HG03097 (cell line): ENCODE measurements around the gene CLIC3.

ENCODE experiments used
- ATAC-seq: cut with Tn5 transposase; IDR thresholded peaks from one replicate; pipeline ENCODE4 v1.9.1; 2021; ENCODE audit not compliant: unreplicated experiment, low FRiP score

The CLIC3 gene

GRCh38 chr9:136983656-136984314 is 12.6 kb downstream of the CLIC3 start:
- no peak for ATAC-seq

- no peak for ATAC-seq
These were observed 13.2 kb downstream of the CLIC3 start for GRCh38 chr9:136983167-136983566.

- ATAC-seq, result no peak
These were observed 13.9 kb downstream of the CLIC3 start, which contains the start of gene LCNL1 for GRCh38 chr9:136982232-136983051. LCNL1 (plus strand) TSS chr9:136982993; CDS start chr9:136983587, 594 bp downstream.

GRCh38 chr9:136981588-136982231 is 14.7 kb downstream of the CLIC3 start:
- ATAC-seq, result no peak

GRCh38 chr9:136980669-136981478 is 15.5 kb downstream of the CLIC3 start:
- ATAC-seq, result no peak

GRCh38 chr9:136979769-136980587 is 16.4 kb downstream of the CLIC3 start:
- ATAC-seq, result no peak

- no peak for ATAC-seq
These were observed 17.4 kb downstream of the CLIC3 start for GRCh38 chr9:136978865-136979544.

GRCh38 chr9:136978073-136978864 is 18.1 kb downstream of the CLIC3 start:
- no peak for ATAC-seq

GRCh38 chr9:136977649-136978072 is 18.7 kb downstream of the CLIC3 start:
- no peak for ATAC-seq

- no peak for ATAC-seq
These were observed 19.1 kb downstream of the CLIC3 start, which contains the start of gene PTGDS for GRCh38 chr9:136977223-136977622. PTGDS (plus strand) TSS chr9:136977504; CDS start chr9:136977579, 75 bp downstream.

GRCh38 chr9:136975644-136976043 is 20.7 kb downstream of the CLIC3 start:
- no peak for ATAC-seq

GRCh38 chr9:136974817-136975535 is 21.4 kb downstream of the CLIC3 start:
- no peak for ATAC-seq

GRCh38 chr9:136973618-136974617 is 22.4 kb downstream of the CLIC3 start:
- no peak for ATAC-seq

GRCh38 chr9:136972743-136973142 is 23.6 kb downstream of the CLIC3 start:
- no peak for ATAC-seq

- no peak for ATAC-seq
These were observed 24.0 kb downstream of the CLIC3 start for GRCh38 chr9:136972335-136972734.

- ATAC-seq, result no peak
These were observed 24.6 kb downstream of the CLIC3 start for GRCh38 chr9:136971746-136972145.
